OCI-LY3 (cell line): ENCODE measurements around the gene C11orf42.

ENCODE experiments used
- H2AFZ ChIP-seq: fragments of 200-600, 300-600 bp; shearing (Covaris generic); 2 replicates; pipeline ENCODE4 v1.6.0; 2014; ENCODE audit warnings: antibody characterized with exemption, low read depth, low read length
- H3K27ac ChIP-seq: fragments of 200-600, 300-600 bp; sonication (generic); 2 replicates; pipeline ENCODE4 v1.5.1; 2014; ENCODE audit warnings: mild to moderate bottlenecking, low read length, moderate library complexity, mixed read lengths
- H3K27me3 ChIP-seq: fragments of 200-600, 300-600 bp; sonication (generic); 2 replicates; pipeline ENCODE4 v1.6.1; 2014; ENCODE audit warnings: low read depth, low read length, mixed read lengths
- H3K36me3 ChIP-seq: fragments of 200-600, 300-600 bp; sonication (generic); replicated peaks from 2 replicates; pipeline ENCODE3; 2014; ENCODE audit warnings: low read depth, low read length, mixed read lengths
- H3K4me1 ChIP-seq: fragments of 300-600, 200-600 bp; sonication (generic); 2 replicates; pipeline ENCODE4 v1.6.1; 2014; ENCODE audit warnings: low read length, mixed read lengths
- H3K4me2 ChIP-seq: fragments of 200-600, 300-600 bp; sonication (generic); 2 replicates; pipeline ENCODE4 v1.6.1; 2014; ENCODE audit warnings: low read length, mixed read lengths
- H3K4me3 ChIP-seq: fragments of 300-600, 200-600 bp; sonication (generic); 2 replicates; pipeline ENCODE4 v1.5.1; 2014; ENCODE audit warnings: antibody characterized with exemption, mild to moderate bottlenecking, low read length, moderate library complexity
- H3K79me2 ChIP-seq: fragments of 300-600, 200-600 bp; shearing (Covaris generic); 2 replicates; pipeline ENCODE4 v1.6.1; 2014; ENCODE audit warnings: mild to moderate bottlenecking, low read length, mixed read lengths
- H3K9ac ChIP-seq: fragments of 300-600, 200-600 bp; shearing (Covaris generic); 2 replicates; pipeline ENCODE4 v1.6.0; 2014; ENCODE audit warnings: mild to moderate bottlenecking, low read length, moderate library complexity
- H3K9me3 ChIP-seq: fragments of 200-600, 300-600 bp; shearing (Covaris generic); 2 replicates; pipeline ENCODE4 v1.6.1; 2014; ENCODE audit warnings: low read length, mixed read lengths; ENCODE audit not compliant: insufficient read depth
- H4K20me1 ChIP-seq: fragments of 200-600, 300-600 bp; sonication (generic); 2 replicates; pipeline ENCODE4 v1.6.1; 2016; ENCODE audit warnings: low read length, mixed read lengths; ENCODE audit not compliant: insufficient read depth
- CTCF ChIP-seq: fragments of 200-600, 300-600 bp; sonication (generic); IDR thresholded peaks from 2 replicates; pipeline ENCODE4 v1.5.1; 2014; ENCODE audit warnings: antibody characterized with exemption, low read length, low read depth
- EZH2phosphoT487 ChIP-seq: fragments of 200-600 bp; shearing (Covaris generic); IDR thresholded peaks from 2 replicates; pipeline ENCODE4 v1.6.1; 2018; ENCODE audit warnings: antibody characterized with exemption, mixed run types, low read depth

Gene C11orf42

GRCh38 chr11:6225896-6226295, 20.5 kb downstream of the C11orf42 start:
- Histone ChIP-seq H3K9me3 (no peaks in the 10 kb centered on the region), H4K20me1 (peaks cover 11% of the 10 kb centered on the region; the same call in 1 of the 2 replicates), H3K79me2 (peaks cover 9% of the 10 kb centered on the region; the same call in 1 of the 2 replicates), H3K27ac (no peak overlapping the region), H2AFZ (no peak overlapping the region), H3K27me3 (no peaks in the 10 kb centered on the region), H3K4me3 (no peak overlapping the region), H3K9ac (no peak overlapping the region), H3K4me1 (no peaks in the 10 kb centered on the region), H3K36me3 (peaks cover 8% of the 10 kb centered on the region), H3K4me2 (no peak overlapping the region)
- no peak for TF ChIP-seq EZH2phosphoT487
- no peak for TF ChIP-seq CTCF

- Histone ChIP-seq H3K36me3 (no peaks in the 10 kb centered on the region), H3K4me3 (no peak overlapping the region), H3K4me2 (no peak overlapping the region), H2AFZ (no peak overlapping the region), H3K79me2 (peaks cover 15% of the 10 kb centered on the region), H3K9me3 (no peaks in the 10 kb centered on the region), H3K4me1 (peaks cover 3% of the 10 kb centered on the region), H3K9ac (no peak overlapping the region), H3K27ac (no peak overlapping the region), H3K27me3 (no peaks in the 10 kb centered on the region), H4K20me1 (peaks cover 11% of the 10 kb centered on the region; the same call in 1 of the 2 replicates)
- no peak for TF ChIP-seq CTCF
- TF ChIP-seq EZH2phosphoT487 = no peak
These were observed 23.2 kb downstream of the C11orf42 start for GRCh38 chr11:6228520-6228919.

- H3K36me3 ChIP-seq = no peaks in the 10 kb centered on the region
- H3K27ac ChIP-seq = no peak overlapping the region
- no peaks in the 10 kb centered on the region for H3K9me3 ChIP-seq
- peaks cover 24% of the 10 kb centered on the region for H3K79me2 ChIP-seq
- peaks cover 11% of the 10 kb centered on the region; the same call in 1 of the 2 replicates for H4K20me1 ChIP-seq
- H3K9ac ChIP-seq = no peak overlapping the region
- H3K4me2 ChIP-seq = no peak overlapping the region
- H3K4me1 ChIP-seq = peaks cover 6% of the 10 kb centered on the region
- H2AFZ ChIP-seq = no peak overlapping the region
- no peak overlapping the region for H3K4me3 ChIP-seq
- no peaks in the 10 kb centered on the region for H3K27me3 ChIP-seq
- no peak for TF ChIP-seq CTCF
- no peak for TF ChIP-seq EZH2phosphoT487
These were observed 24.6 kb downstream of the C11orf42 start for GRCh38 chr11:6229911-6230310.

DNA sequence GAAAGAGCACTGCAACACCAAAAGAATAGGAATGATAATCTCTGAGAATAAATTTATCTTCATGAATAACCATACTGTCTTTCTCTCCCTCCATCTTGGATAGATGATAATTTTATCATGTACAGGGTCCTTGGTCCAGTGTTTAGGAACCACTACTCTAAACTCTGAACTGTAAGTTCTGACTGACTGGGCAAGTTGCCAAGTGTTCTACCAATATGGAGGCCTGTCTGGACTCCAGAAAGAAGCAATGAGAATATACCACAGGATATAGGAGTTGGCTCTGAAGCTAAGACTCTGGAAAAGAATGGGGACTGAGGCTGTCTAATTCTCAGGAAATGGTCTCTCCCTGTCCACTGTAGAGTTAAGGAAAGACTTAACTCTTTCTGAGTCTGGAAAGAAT, 27.5 kb downstream of the C11orf42 start:
- TF ChIP-seq EZH2phosphoT487 = no peak
- TF ChIP-seq CTCF = no peak
- Histone ChIP-seq H3K4me3 (no peak overlapping the region), H3K4me1 (peaks cover 6% of the 10 kb centered on the region), H3K9me3 (no peaks in the 10 kb centered on the region), H3K4me2 (no peak overlapping the region), H3K27ac (no peak overlapping the region), H3K27me3 (no peaks in the 10 kb centered on the region), H3K79me2 (peaks cover 24% of the 10 kb centered on the region), H3K36me3 (no peaks in the 10 kb centered on the region), H3K9ac (no peak overlapping the region), H4K20me1 (0 out of 2 replicates have a peak, but pooled peaks cover 4% of the 10 kb centered on the region), H2AFZ (no peak overlapping the region)
